Measurements from ENCODE around the gene ERGIC1. TPM values are rescaled to one million over a fixed set of nuclear protein-coding genes. Genes with fewer than 3 reads are reported as not detected.
"Not testable (repeated sequence)": the region's sequence is repeated elsewhere in the genome, so short reads cannot be mapped to it uniquely, and the experiment has no call there.

Gene ERGIC1
- total RNA-seq, 1 experiment from 2014 or later = 28.7 TPM

- no peak for DNase-seq (ENCODE audit: low spot score)
- in situ Hi-C loops (cut with HindIII; ENCODE audit: low sequenced_read_pairs) = no loop called here
Observed at GRCh38 chr5:172891716-172892421, 57.8 kb downstream of the ERGIC1 start.

- in situ Hi-C loops (cut with HindIII; ENCODE audit: low sequenced_read_pairs) = no loop called here
- DNase-seq (ENCODE audit: low spot score) = peak; percentile 79
Observed at GRCh38 chr5:172892713-172893112, 58.7 kb downstream of the ERGIC1 start.

- in situ Hi-C loops (cut with HindIII; ENCODE audit: low sequenced_read_pairs) = no loop called here
Observed at GRCh38 chr5:172894767-172895388, 60.8 kb downstream of the ERGIC1 start.

GRCh38 chr5:172895549-172895948 lies 61.5 kb downstream of the ERGIC1 start:
- DNase-seq (ENCODE audit: low spot score) = no peak
- in situ Hi-C loops (cut with HindIII; ENCODE audit: low sequenced_read_pairs) = no loop called here

More at GRCh38 chr5:172894767-172895388, 60.8 kb downstream of the ERGIC1 start:
- no peak for DNase-seq (ENCODE audit: low spot score)

- no peak for DNase-seq (ENCODE audit: low spot score)
- in situ Hi-C loops (cut with HindIII; ENCODE audit: low sequenced_read_pairs) = no loop called here
Observed at GRCh38 chr5:172896465-172896864, 62.4 kb downstream of the ERGIC1 start.

- in situ Hi-C loops (cut with HindIII; ENCODE audit: low sequenced_read_pairs); DNase-seq (ENCODE audit: low spot score): not testable (repeated sequence)
Observed at GRCh38 chr5:172897067-172897466, 63.0 kb downstream of the ERGIC1 start.

- in situ Hi-C loops (cut with HindIII; ENCODE audit: low sequenced_read_pairs) = no loop called here
- DNase-seq (ENCODE audit: low spot score) = no peak
Observed at GRCh38 chr5:172897481-172898217, 63.6 kb downstream of the ERGIC1 start.

- no peak for DNase-seq (ENCODE audit: low spot score)
- in situ Hi-C loops (cut with HindIII; ENCODE audit: low sequenced_read_pairs) = no loop called here
Observed at GRCh38 chr5:172898218-172898842, 64.3 kb downstream of the ERGIC1 start.

GRCh38 chr5:172898843-172899369 lies 64.9 kb downstream of the ERGIC1 start:
- no peak for DNase-seq (ENCODE audit: low spot score)
- in situ Hi-C loops (cut with HindIII; ENCODE audit: low sequenced_read_pairs) = no loop called here

GRCh38 chr5:172899436-172899835 lies 65.4 kb downstream of the ERGIC1 start:
- in situ Hi-C loops (cut with HindIII; ENCODE audit: low sequenced_read_pairs) = no loop called here
- DNase-seq (ENCODE audit: low spot score) = no peak

GRCh38 chr5:172901012-172901780 lies 67.1 kb downstream of the ERGIC1 start:
- DNase-seq (ENCODE audit: low spot score) = peak; percentile 68

GRCh38 chr5:172901788-172902496 lies 67.9 kb downstream of the ERGIC1 start:
- in situ Hi-C loops (cut with HindIII; ENCODE audit: low sequenced_read_pairs) = no loop called here
- DNase-seq (ENCODE audit: low spot score) = no peak

More at GRCh38 chr5:172901012-172901780, 67.1 kb downstream of the ERGIC1 start:
- in situ Hi-C loops (cut with HindIII; ENCODE audit: low sequenced_read_pairs) = no loop called here

- in situ Hi-C loops (cut with HindIII; ENCODE audit: low sequenced_read_pairs) = no loop called here
- DNase-seq (ENCODE audit: low spot score) = peak; percentile 81
Observed at GRCh38 chr5:172902497-172903472, 68.7 kb downstream of the ERGIC1 start.

- DNase-seq (ENCODE audit: low spot score) = no peak
- in situ Hi-C loops (cut with HindIII; ENCODE audit: low sequenced_read_pairs) = no loop called here
Observed at GRCh38 chr5:172903790-172904189, 69.7 kb downstream of the ERGIC1 start.

- in situ Hi-C loops (cut with HindIII; ENCODE audit: low sequenced_read_pairs) = no loop called here
Observed at GRCh38 chr5:172904312-172904642, 70.2 kb downstream of the ERGIC1 start.

GRCh38 chr5:172904643-172905345 lies 70.7 kb downstream of the ERGIC1 start:
- in situ Hi-C loops (cut with HindIII; ENCODE audit: low sequenced_read_pairs) = no loop called here
- DNase-seq (ENCODE audit: low spot score) = peak; percentile 83

More at GRCh38 chr5:172904312-172904642, 70.2 kb downstream of the ERGIC1 start:
- no peak for DNase-seq (ENCODE audit: low spot score)

All from G401 (cell line).